Smooth muscle cell (in vitro differentiated cells): ENCODE results near the gene SLITRK5. TPM values are rescaled to one million over a fixed set of nuclear protein-coding genes. Genes with fewer than 3 reads are reported as not detected.

Experiments used
- DNase-seq: peaks from one replicate; lab custom pipeline; 2025; ENCODE audit not compliant: unreplicated experiment; lab: John Stamatoyannopoulos, UW
- H2AFZ ChIP-seq: fragments of 200-600 bp; sonication (generic); 2 replicates; pipeline ENCODE4 v1.6.0; 2016; ENCODE audit warnings: antibody characterized with exemption, low read depth, mild to moderate bottlenecking
- H3F3A ChIP-seq: fragments of 200-600 bp; sonication (generic); 2 replicates; pipeline ENCODE4 v1.6.0; 2017; ENCODE audit warnings: antibody characterized with exemption, low read depth
- H3K27ac ChIP-seq: fragments of 200-600 bp; sonication (generic); 2 replicates; pipeline ENCODE4 v1.5.1; 2016; ENCODE audit warnings: low read depth, mild to moderate bottlenecking
- H3K27me3 ChIP-seq: fragments of 200-600 bp; sonication (generic); 2 replicates; pipeline ENCODE4 v1.6.1; 2016; ENCODE audit warnings: low read depth, mild to moderate bottlenecking
- H3K36me3 ChIP-seq: fragments of 200-600 bp; sonication (generic); 2 replicates; pipeline ENCODE4 v1.5.1; 2016; ENCODE audit warnings: low read depth
- H3K4me1 ChIP-seq: fragments of 200-600 bp; sonication (generic); 2 replicates; pipeline ENCODE4 v1.5.1; 2016; ENCODE audit warnings: low read depth
- H3K4me2 ChIP-seq: fragments of 200-600 bp; sonication (generic); 2 replicates; pipeline ENCODE4 v1.6.0; 2016; ENCODE audit warnings: mild to moderate bottlenecking
- H3K4me3 ChIP-seq: fragments of 200-600 bp; sonication (generic); 2 replicates; pipeline ENCODE4 v1.5.1; 2016; ENCODE audit warnings: mild to moderate bottlenecking
- H3K79me2 ChIP-seq: fragments of 200-600 bp; sonication (generic); 2 replicates; pipeline ENCODE4 v1.6.0; 2016; ENCODE audit warnings: low read depth, mild to moderate bottlenecking
- H3K9ac ChIP-seq: fragments of 200-600 bp; sonication (generic); 2 replicates; pipeline ENCODE4 v1.6.0; 2016; ENCODE audit warnings: low read depth
- H3K9me3 ChIP-seq: fragments of 200-600 bp; sonication (generic); replicated peaks from 2 replicates; pipeline ENCODE4 v1.5.1; 2016; ENCODE audit warnings: low read depth
- H4K20me1 ChIP-seq: fragments of 200-600 bp; sonication (generic); 2 replicates; pipeline ENCODE4 v1.6.0; 2016; ENCODE audit warnings: low read depth
- WGBS: methylation state at CpG from one replicate; pipeline ENCODE4 v1.1.7; 2016; ENCODE audit warnings: low lambda C conversion rate; 5-methylcytosine and 5-hydroxymethylcytosine counted together
- polyA plus RNA-seq: library from polyadenylated mRNA; unstranded; fragments of >200 nt; fragmentation: Nextera tagmentation; extraction: Ambion mirVana; gene quantifications from 2 replicates; pipeline ENCODE4 v1.2.1, GENCODE V29; 2016
- total RNA-seq: library from RNA; depleted of rRNA; stranded (reverse); fragments of >200 nt; gene quantifications from 2 replicates; pipeline ENCODE4 v1.2.3, GENCODE V29; 2014
- TF ChIP-seq, protein P1 (sequence below): fragments of 200-600 bp; sonication (generic); IDR thresholded peaks from 2 replicates; pipeline ENCODE4 v1.5.1; 2017; ENCODE audit warnings: borderline replicate concordance, mild to moderate bottlenecking, antibody characterized with exemption; ENCODE audit not compliant: insufficient read depth, poor library complexity, severe bottlenecking

Gene SLITRK5
- total and polyA plus RNA-seq, 2 experiments from 2014 or later, result 0.04 TPM; not detected in 1

GRCh38 chr13:87698268-87698667 is 27.1 kb downstream of the SLITRK5 start:
- Histone ChIP-seq H3K9ac (no peak overlapping the region), H3K27me3 (peaks cover 3% of the 10 kb centered on the region), H3K79me2 (no peaks in the 10 kb centered on the region), H3K36me3 (no peaks in the 10 kb centered on the region), H2AFZ (no peak overlapping the region), H3F3A (no peaks in the 10 kb centered on the region), H3K4me3 (no peak overlapping the region), H4K20me1 (no peaks in the 10 kb centered on the region), H3K4me2 (no peak overlapping the region), H3K27ac (no peak overlapping the region), H3K9me3 (no peaks in the 10 kb centered on the region), H3K4me1 (no peaks in the 10 kb centered on the region)
- TF ChIP-seq, protein P1, sequence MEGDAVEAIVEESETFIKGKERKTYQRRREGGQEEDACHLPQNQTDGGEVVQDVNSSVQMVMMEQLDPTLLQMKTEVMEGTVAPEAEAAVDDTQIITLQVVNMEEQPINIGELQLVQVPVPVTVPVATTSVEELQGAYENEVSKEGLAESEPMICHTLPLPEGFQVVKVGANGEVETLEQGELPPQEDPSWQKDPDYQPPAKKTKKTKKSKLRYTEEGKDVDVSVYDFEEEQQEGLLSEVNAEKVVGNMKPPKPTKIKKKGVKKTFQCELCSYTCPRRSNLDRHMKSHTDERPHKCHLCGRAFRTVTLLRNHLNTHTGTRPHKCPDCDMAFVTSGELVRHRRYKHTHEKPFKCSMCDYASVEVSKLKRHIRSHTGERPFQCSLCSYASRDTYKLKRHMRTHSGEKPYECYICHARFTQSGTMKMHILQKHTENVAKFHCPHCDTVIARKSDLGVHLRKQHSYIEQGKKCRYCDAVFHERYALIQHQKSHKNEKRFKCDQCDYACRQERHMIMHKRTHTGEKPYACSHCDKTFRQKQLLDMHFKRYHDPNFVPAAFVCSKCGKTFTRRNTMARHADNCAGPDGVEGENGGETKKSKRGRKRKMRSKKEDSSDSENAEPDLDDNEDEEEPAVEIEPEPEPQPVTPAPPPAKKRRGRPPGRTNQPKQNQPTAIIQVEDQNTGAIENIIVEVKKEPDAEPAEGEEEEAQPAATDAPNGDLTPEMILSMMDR, result no peak
- no peak for DNase-seq
- 95% methylated on average over 2 of the region's 2 CpGs for WGBS

DNA sequence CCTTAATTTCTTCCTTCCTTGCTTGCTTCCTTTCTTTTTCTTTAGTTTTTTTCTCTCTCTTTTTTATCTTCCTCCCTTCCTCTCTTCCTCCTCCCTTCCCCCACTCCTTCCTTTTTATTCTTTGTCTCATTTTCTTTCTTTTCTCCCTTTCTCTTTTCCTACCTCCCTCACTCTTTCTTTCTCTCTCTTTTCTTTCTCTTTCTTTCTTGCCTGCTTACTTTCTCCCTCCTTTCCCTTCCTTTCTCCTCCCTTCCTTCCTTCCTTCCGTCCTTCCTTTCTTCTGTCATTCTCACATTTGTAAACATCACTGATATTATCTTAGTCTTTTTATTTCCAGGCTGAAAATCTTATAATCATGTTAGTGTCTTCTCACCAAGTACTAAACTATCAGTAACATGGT is 38.8 kb downstream of the SLITRK5 start:
- no peaks in the 10 kb centered on the region for H3K9me3 ChIP-seq
- H2AFZ ChIP-seq, result no peak overlapping the region
- no peak overlapping the region for H3K4me3 ChIP-seq
- no peaks in the 10 kb centered on the region for H3F3A ChIP-seq
- H4K20me1 ChIP-seq, result no peaks in the 10 kb centered on the region
- H3K4me1 ChIP-seq, result no peaks in the 10 kb centered on the region
- no peak overlapping the region for H3K9ac ChIP-seq
- H3K79me2 ChIP-seq, result no peaks in the 10 kb centered on the region
- TF ChIP-seq, protein P1, result no peak
- H3K27ac ChIP-seq, result no peak overlapping the region
- no peak for DNase-seq
- H3K27me3 ChIP-seq, result peaks cover 4% of the 10 kb centered on the region
- 74% methylated on average over 1 of the region's 1 CpG for WGBS
- no peak overlapping the region for H3K4me2 ChIP-seq
- H3K36me3 ChIP-seq, result no peaks in the 10 kb centered on the region

DNA sequence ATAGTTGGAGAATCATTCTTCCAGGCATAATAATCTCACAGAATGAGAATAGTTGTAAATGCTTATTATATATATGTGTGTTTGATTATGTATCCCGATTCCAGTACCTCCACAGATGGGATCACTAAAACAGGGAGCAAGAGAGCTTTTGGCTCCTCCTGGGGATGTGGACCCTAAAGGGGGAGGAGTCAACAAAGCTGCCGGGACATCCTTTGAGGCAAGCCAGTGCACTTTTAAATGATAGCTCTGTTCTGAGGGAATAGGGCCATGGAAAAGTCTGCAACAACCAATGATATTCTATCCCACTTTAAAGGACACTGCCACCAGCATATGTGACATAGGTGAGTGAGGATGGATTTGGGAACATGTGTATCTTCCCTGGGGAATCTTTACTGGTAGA is 40.8 kb downstream of the SLITRK5 start:
- H2AFZ ChIP-seq, result no peak overlapping the region
- H3K79me2 ChIP-seq, result no peaks in the 10 kb centered on the region
- 73% methylated on average over 2 of the region's 2 CpGs for WGBS
- no peak overlapping the region for H3K9ac ChIP-seq
- TF ChIP-seq, protein P1, result no peak
- H3K4me2 ChIP-seq, result no peak overlapping the region
- no peak overlapping the region for H3K4me3 ChIP-seq
- no peak overlapping the region for H3K27ac ChIP-seq
- no peaks in the 10 kb centered on the region for H3K9me3 ChIP-seq
- H4K20me1 ChIP-seq, result no peaks in the 10 kb centered on the region
- no peak for DNase-seq
- no peaks in the 10 kb centered on the region for H3F3A ChIP-seq
- no peaks in the 10 kb centered on the region for H3K36me3 ChIP-seq
- H3K4me1 ChIP-seq, result no peaks in the 10 kb centered on the region
- H3K27me3 ChIP-seq, result no peaks in the 10 kb centered on the region
